IPS-18c (cell line): ENCODE data around the gene LAP3.
"Not testable (repeated sequence)": the region's sequence is repeated elsewhere in the genome, so short reads cannot be mapped to it uniquely, and the experiment has no call there.

Experiments
- H3K4me3 ChIP-seq: 2 replicates; pipeline ENCODE4 v1.7.0; 2013; ENCODE audit warnings: low read depth, mild to moderate bottlenecking, low read length, moderate library complexity; ENCODE audit not compliant: insufficient read depth
- H3K9me3 ChIP-seq: one replicate; pipeline ENCODE4 v1.6.1; 2013; ENCODE audit warnings: mild to moderate bottlenecking, low read length, moderate library complexity; ENCODE audit not compliant: control insufficient read depth, insufficient read depth

LAP3 gene

GRCh38 chr4:17558941-17559708 is 17.9 kb upstream of the LAP3 start:
- Histone ChIP-seq H3K4me3 (no peak overlapping the region), H3K9me3 (no peaks in the 10 kb centered on the region)

GRCh38 chr4:17559709-17560048 is 17.3 kb upstream of the LAP3 start:
- H3K9me3 ChIP-seq = no peaks in the 10 kb centered on the region
- H3K4me3 ChIP-seq = no peak overlapping the region

- H3K4me3 ChIP-seq = no peak overlapping the region
- no peaks in the 10 kb centered on the region for H3K9me3 ChIP-seq
Measured at GRCh38 chr4:17560065-17560673, 16.8 kb upstream of the LAP3 start.

GRCh38 chr4:17561195-17561909 is 15.6 kb upstream of the LAP3 start:
- no peak overlapping the region for H3K4me3 ChIP-seq
- H3K9me3 ChIP-seq = no peaks in the 10 kb centered on the region

- no peaks in the 10 kb centered on the region for H3K9me3 ChIP-seq
- no peak overlapping the region for H3K4me3 ChIP-seq
Measured at GRCh38 chr4:17562157-17562556, 14.8 kb upstream of the LAP3 start.

- no peaks in the 10 kb centered on the region for H3K9me3 ChIP-seq
Measured at GRCh38 chr4:17565846-17566245, 11.2 kb upstream of the LAP3 start.

GRCh38 chr4:17567271-17567670 is 9.7 kb upstream of the LAP3 start:
- Histone ChIP-seq H3K4me3 (no peak overlapping the region), H3K9me3 (no peaks in the 10 kb centered on the region)

More at GRCh38 chr4:17565846-17566245, 11.2 kb upstream of the LAP3 start:
- no peak overlapping the region for H3K4me3 ChIP-seq

GRCh38 chr4:17574206-17574605 is 2.8 kb upstream of the LAP3 start:
- H3K9me3 ChIP-seq = no peaks in the 10 kb centered on the region
- H3K4me3 ChIP-seq = no peak overlapping the region

- not testable (repeated sequence) for H3K9me3 ChIP-seq, H3K4me3 ChIP-seq
Measured at GRCh38 chr4:17575177-17575576, 1.8 kb upstream of the LAP3 start.

- H3K4me3 ChIP-seq = peak overlapping the region; percentile 82
Measured at GRCh38 chr4:17577665-17578481, 875 bp downstream of the LAP3 start.

GRCh38 chr4:17578482-17578891 is 1.5 kb downstream of the LAP3 start:
- Histone ChIP-seq H3K9me3 (no peaks in the 10 kb centered on the region), H3K4me3 (peak overlapping the region; percentile 82)

More at GRCh38 chr4:17577665-17578481, 875 bp downstream of the LAP3 start:
- H3K9me3 ChIP-seq = no peaks in the 10 kb centered on the region

GRCh38 chr4:17580969-17581368 is 4.0 kb downstream of the LAP3 start:
- no peaks in the 10 kb centered on the region for H3K9me3 ChIP-seq
- H3K4me3 ChIP-seq = no peak overlapping the region

GRCh38 chr4:17583276-17583675 is 6.3 kb downstream of the LAP3 start:
- no peak overlapping the region for H3K4me3 ChIP-seq
- H3K9me3 ChIP-seq = no peaks in the 10 kb centered on the region

GRCh38 chr4:17583941-17584340 is 6.9 kb downstream of the LAP3 start:
- no peaks in the 10 kb centered on the region for H3K9me3 ChIP-seq
- no peak overlapping the region for H3K4me3 ChIP-seq

GRCh38 chr4:17584521-17585213 is 7.7 kb downstream of the LAP3 start:
- Histone ChIP-seq H3K4me3 (no peak overlapping the region), H3K9me3 (no peaks in the 10 kb centered on the region)

GRCh38 chr4:17587094-17587822 is 10.3 kb downstream of the LAP3 start:
- Histone ChIP-seq H3K9me3 (no peaks in the 10 kb centered on the region), H3K4me3 (no peak overlapping the region)
